Ectodermal cell (in vitro differentiated cells): ENCODE data around the gene C3orf18.

Experiments
- H3K27ac ChIP-seq: 2 replicates; pipeline ENCODE4 v1.7.0; 2013; ENCODE audit warnings: mild to moderate bottlenecking, low read depth, low read length; ENCODE audit not compliant: insufficient read depth, poor library complexity, severe bottlenecking
- H3K27me3 ChIP-seq: 2 replicates; pipeline ENCODE4 v1.7.0; 2013; ENCODE audit warnings: mild to moderate bottlenecking, low read length; ENCODE audit not compliant: insufficient read depth, control insufficient read depth, poor library complexity, severe bottlenecking
- H3K36me3 ChIP-seq: one replicate; pipeline ENCODE4 v1.7.0; 2013; ENCODE audit warnings: low read length; ENCODE audit not compliant: control insufficient read depth, insufficient read depth
- H3K4me1 ChIP-seq: one replicate; pipeline ENCODE4 v1.7.0; 2013; ENCODE audit warnings: low read length; ENCODE audit not compliant: control insufficient read depth, insufficient read depth
- H3K4me3 ChIP-seq: 2 replicates; pipeline ENCODE4 v1.7.0; 2013; ENCODE audit warnings: low read depth, low read length, control low read depth; ENCODE audit not compliant: insufficient read depth
- H3K9me3 ChIP-seq: 2 replicates; pipeline ENCODE4 v1.7.0; 2013; ENCODE audit warnings: mild to moderate bottlenecking, low read length, moderate library complexity; ENCODE audit not compliant: control insufficient read depth
- WGBS, 2 experiments: methylation state at CpG; one replicate each; pipeline ENCODE4 v1.1.7; 2013; ENCODE audit warnings: missing lambda C conversion rate in 2 of 2; 5-methylcytosine and 5-hydroxymethylcytosine counted together

The C3orf18 gene

GRCh38 chr3:50588759-50589433 is 21.3 kb upstream of the C3orf18 start:
- H3K27me3 ChIP-seq: no peaks in the 10 kb centered on the region
- 94 to 97% methylated on average over 4 of the region's 4 CpGs for WGBS, 2 experiments

DNA sequence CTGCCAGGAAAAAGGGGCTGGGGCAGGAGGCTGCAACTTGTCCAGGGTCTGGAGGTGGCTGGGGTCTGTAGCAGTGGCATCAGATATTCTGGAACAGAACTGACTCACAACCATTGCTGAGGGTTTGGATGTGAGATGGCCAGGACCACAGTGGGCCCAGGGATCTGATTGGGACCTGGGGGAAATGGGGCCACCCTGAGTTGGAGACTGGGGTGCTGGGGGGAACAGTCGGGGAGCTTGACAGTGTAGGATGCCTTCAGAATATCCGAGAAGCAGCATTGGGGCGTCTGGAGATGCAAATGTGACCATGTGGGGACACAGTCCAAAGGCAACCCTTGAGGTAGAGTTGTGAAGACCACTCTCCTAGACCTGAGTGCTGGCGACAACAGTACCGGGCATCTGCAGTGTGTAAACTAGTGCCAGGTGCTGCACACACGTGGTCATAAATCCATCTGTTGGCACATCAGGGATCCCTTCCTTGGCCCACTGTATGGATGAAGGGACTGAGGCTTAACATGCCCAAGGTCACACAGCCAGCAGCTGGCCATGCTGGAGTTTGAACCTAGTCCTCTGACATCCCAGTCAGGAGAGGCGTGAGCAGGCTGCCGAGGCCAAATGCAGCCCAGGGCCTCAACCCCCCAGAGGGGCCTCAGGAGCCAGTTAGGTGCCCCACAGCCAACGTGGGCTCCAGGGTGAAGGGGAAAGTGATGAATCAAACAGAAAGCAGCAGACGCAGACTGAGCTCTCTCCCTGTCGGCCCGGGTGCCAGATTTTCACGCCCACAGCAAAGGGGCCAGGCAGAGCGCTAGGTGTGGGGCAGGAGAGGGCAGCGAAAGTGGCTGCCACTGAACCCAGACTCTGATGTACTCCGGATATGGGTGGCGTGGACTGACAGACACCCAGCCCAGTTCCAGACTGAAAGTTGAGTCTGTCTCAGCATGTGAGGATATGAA is 20.5 kb upstream of the C3orf18 start:
- Histone ChIP-seq H3K9me3 (no peaks in the 10 kb centered on the region), H3K4me1 (no peaks in the 10 kb centered on the region), H3K36me3 (no peaks in the 10 kb centered on the region), H3K27ac (no peak overlapping the region), H3K27me3 (no peaks in the 10 kb centered on the region), H3K4me3 (no peak overlapping the region)
- WGBS, 2 experiments: 84 to 86% methylated on average over 17 of the region's 17 CpGs

More at GRCh38 chr3:50588759-50589433, 21.3 kb upstream of the C3orf18 start:
- Histone ChIP-seq H3K4me1 (no peaks in the 10 kb centered on the region), H3K4me3 (no peak overlapping the region), H3K27ac (no peak overlapping the region), H3K36me3 (no peaks in the 10 kb centered on the region), H3K9me3 (no peaks in the 10 kb centered on the region)

DNA sequence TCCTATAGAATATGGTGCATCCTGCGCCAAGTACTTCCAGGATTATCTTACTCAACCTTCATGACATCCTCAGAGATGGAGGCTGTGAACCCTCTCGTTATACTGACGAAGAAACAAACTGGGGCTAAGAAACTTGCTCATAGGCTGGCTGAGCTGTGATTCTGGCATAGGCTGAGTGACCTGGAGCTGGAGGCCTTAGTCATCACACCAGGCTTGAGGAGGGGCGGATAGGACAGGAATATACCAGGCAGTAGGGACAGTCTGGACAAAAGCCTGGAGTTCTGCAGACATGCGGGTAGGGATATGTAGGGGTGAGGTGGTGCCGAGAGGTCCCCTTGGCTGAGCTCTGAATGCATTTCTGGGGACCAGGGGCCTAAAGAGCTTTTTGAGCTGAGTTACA is 19.8 kb upstream of the C3orf18 start:
- Histone ChIP-seq H3K36me3 (no peaks in the 10 kb centered on the region), H3K27ac (no peak overlapping the region), H3K9me3 (no peaks in the 10 kb centered on the region), H3K4me1 (no peaks in the 10 kb centered on the region), H3K27me3 (no peaks in the 10 kb centered on the region), H3K4me3 (no peak overlapping the region)
- 94% methylated on average over 6 of the region's 6 CpGs for WGBS, 2 experiments

- Histone ChIP-seq H3K4me1 (no peaks in the 10 kb centered on the region), H3K27ac (no peak overlapping the region), H3K36me3 (no peaks in the 10 kb centered on the region), H3K4me3 (no peak overlapping the region), H3K27me3 (no peaks in the 10 kb centered on the region), H3K9me3 (no peaks in the 10 kb centered on the region)
- WGBS, 2 experiments: 87 to 90% methylated on average over 3 of the region's 3 CpGs
Measured at GRCh38 chr3:50586763-50587070, 19.2 kb upstream of the C3orf18 start.

DNA sequence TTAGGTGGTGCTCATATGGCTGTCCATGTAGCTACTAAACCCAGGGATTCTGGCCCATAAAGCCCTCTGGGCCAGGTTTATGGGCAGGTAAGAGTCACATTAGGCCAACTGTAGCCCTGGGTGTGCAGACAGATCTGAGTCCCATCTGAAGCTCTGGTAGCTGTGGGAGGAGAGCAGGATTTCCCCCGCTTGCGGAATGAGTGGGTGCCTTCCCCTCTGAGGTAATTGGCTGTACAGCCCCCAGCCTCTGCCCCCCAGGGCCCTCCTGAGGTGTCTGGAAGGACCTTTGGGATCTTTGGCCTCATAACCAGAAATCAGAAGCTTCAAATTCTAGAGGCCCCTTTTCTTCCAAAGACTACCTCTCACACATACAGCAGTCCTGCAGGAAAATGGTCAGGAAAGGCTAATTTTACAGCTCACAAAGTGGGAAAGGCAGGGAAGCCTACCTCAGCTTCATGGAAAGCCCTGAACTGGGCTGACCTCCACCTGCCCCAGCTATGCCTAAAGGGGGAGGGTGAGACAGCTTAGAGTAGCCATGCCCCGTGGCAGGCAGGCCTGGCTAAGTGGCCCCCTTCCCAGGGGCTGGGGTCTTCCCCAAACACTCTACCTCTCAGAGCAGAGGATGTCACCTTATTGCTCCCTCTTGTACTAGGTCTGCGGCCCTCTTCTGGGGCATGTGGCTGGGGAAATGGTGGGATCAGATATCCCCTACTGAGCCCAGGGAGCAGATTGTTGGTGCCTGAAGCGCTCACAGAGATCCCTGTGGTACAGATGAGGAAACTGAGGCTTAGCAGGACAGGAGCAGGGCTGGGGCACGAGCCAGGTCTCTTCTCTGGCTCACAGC is 18.6 kb upstream of the C3orf18 start:
- Histone ChIP-seq H3K27ac (no peak overlapping the region), H3K27me3 (no peaks in the 10 kb centered on the region), H3K4me1 (no peaks in the 10 kb centered on the region), H3K9me3 (no peaks in the 10 kb centered on the region), H3K4me3 (no peak overlapping the region), H3K36me3 (no peaks in the 10 kb centered on the region)
- WGBS, 2 experiments: 91 to 93% methylated on average over 6 of the region's 6 CpGs

DNA sequence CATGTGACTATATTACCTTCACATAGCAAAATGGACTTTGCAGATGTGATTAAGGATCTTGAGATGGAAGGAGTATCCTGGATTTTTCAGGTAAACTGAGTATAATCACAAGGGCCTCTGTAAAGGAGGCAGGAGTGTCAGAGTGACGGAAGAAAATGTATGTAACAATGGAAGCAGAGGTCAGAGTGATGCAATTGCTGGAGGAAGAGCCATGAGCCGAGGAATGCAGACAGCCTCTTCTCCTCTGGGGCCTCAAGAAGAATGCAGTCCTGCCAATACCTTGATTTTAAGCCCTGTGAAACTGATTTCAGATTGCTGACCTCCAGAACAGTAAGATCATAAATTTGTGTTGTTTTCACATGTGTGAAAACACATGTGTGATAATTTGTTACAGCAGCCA is 16.8 kb upstream of the C3orf18 start:
- 87 to 92% methylated on average over 2 of the region's 2 CpGs for WGBS, 2 experiments
- Histone ChIP-seq H3K27me3 (no peaks in the 10 kb centered on the region), H3K9me3 (no peaks in the 10 kb centered on the region), H3K4me1 (no peaks in the 10 kb centered on the region), H3K27ac (no peak overlapping the region), H3K36me3 (no peaks in the 10 kb centered on the region), H3K4me3 (no peak overlapping the region)

GRCh38 chr3:50583897-50584296 is 16.4 kb upstream of the C3orf18 start:
- no peak overlapping the region for H3K4me3 ChIP-seq

DNA sequence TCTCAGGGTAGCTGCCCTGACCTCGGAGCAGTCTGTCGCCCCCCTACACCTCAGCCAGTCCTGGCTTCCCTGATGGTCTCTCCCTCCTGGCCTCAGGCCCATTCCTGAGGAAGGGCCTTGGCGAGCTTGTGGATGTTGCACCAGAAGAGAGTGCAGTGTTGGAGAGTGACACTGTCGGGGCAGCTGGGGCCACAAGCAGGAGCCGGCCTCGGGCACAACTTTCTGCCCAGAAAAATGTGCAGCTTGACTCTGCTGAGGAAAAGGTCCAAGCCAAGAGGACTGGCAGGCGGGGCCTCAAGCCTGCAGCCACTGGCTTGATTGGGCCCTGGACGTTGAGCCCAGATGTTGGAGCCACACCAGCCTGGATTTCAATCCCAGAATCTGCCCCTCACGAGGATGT is 14.5 kb upstream of the C3orf18 start:
- H3K4me1 ChIP-seq: no peaks in the 10 kb centered on the region
- 83% methylated on average over 9 of the region's 9 CpGs for WGBS, 2 experiments
- no peaks in the 10 kb centered on the region for H3K27me3 ChIP-seq
- no peaks in the 10 kb centered on the region for H3K9me3 ChIP-seq
- peaks cover 5% of the 10 kb centered on the region for H3K36me3 ChIP-seq
- H3K27ac ChIP-seq: no peak overlapping the region
- no peak overlapping the region for H3K4me3 ChIP-seq

More at GRCh38 chr3:50583897-50584296, 16.4 kb upstream of the C3orf18 start:
- H3K9me3 ChIP-seq: no peaks in the 10 kb centered on the region
- H3K27ac ChIP-seq: no peak overlapping the region
- no peaks in the 10 kb centered on the region for H3K4me1 ChIP-seq
- H3K27me3 ChIP-seq: no peaks in the 10 kb centered on the region
- 93 to 94% methylated on average over 6 of the region's 6 CpGs for WGBS, 2 experiments
- H3K36me3 ChIP-seq: peaks cover 2% of the 10 kb centered on the region

DNA sequence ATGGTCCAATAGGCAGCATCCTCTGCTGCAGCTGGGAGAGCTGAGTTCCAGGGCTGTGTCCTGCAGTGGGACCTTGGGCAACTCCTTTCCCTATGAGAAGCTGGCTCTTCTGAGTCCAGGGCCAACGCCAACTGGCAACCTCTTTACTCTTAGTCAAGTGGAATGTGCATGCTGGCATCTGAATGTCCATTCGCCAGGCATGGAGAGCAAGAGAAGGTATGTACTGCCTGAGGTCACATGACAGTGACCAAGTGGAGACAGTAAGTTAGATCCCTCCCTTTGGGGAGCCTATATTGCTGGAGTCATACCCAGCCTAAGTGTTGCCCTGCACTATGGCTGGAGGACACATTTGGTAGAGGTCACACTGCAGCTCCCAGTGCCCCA is 13.9 kb upstream of the C3orf18 start:
- Histone ChIP-seq H3K27me3 (no peaks in the 10 kb centered on the region), H3K9me3 (no peaks in the 10 kb centered on the region), H3K27ac (no peak overlapping the region), H3K4me1 (no peaks in the 10 kb centered on the region), H3K36me3 (peaks cover 5% of the 10 kb centered on the region), H3K4me3 (no peak overlapping the region)
- 92 to 97% methylated on average over 2 of the region's 2 CpGs for WGBS, 2 experiments
